ENCODE measurements around the gene FKBP4. TPM values are rescaled to one million over a fixed set of nuclear protein-coding genes. Genes with fewer than 3 reads are reported as not detected.

FKBP4 gene
- total and polyA plus RNA-seq, 2 of the 13 experiments (the other 11 are each of a cell fraction or from before 2014, with no cell fraction given) = 25.7 to 66.1 TPM

DNA sequence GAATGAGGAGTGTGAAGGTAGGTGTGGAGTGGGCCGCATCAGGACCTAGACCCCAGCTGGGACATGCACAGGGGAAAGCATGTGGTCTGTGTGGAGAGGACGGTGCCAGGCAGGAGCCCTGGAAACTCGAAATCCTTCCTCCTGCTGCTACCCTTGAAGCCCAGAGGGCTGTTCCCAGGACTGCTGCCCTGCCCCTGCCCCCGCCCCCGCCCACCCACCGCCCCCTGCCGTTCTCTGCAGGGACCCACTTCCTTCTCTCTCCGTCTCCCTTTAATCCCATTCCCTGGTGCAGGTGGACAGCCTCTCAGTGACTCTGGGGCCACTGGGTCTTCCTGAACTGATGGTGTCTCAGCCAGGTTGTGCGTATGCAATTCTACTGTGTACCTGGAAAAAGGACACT is 25.7 kb downstream of the FKBP4 start (continued):
- TF ChIP-seq ZXDC (CRISPR knock-in tag; IDR thresholded peaks at IDR 0.05) = no peak
- no peak for TF ChIP-seq MAF1 (CRISPR knock-in tag; IDR thresholded peaks at IDR 0.05; ENCODE audit: borderline replicate concordance)
- TF ChIP-seq JUNB (CRISPR knock-in tag; IDR thresholded peaks at IDR 0.05; ENCODE audit: borderline replicate concordance) = no peak
- TF ChIP-seq, protein P1, sequence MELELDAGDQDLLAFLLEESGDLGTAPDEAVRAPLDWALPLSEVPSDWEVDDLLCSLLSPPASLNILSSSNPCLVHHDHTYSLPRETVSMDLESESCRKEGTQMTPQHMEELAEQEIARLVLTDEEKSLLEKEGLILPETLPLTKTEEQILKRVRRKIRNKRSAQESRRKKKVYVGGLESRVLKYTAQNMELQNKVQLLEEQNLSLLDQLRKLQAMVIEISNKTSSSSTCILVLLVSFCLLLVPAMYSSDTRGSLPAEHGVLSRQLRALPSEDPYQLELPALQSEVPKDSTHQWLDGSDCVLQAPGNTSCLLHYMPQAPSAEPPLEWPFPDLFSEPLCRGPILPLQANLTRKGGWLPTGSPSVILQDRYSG (CRISPR knock-in tag; IDR thresholded peaks at IDR 0.05) = no peak
- no peak for TF ChIP-seq ZSCAN25 (CRISPR knock-in tag; IDR thresholded peaks at IDR 0.05)
- TF ChIP-seq ZMYM4 (CRISPR knock-in tag; IDR thresholded peaks at IDR 0.05) = no peak
- TF ChIP-seq YEATS2 (CRISPR knock-in tag; IDR thresholded peaks at IDR 0.05; ENCODE audit: borderline replicate concordance) = no peak
- no peak for TF ChIP-seq NCOA1 (CRISPR knock-in tag; IDR thresholded peaks at IDR 0.05)
- TF ChIP-seq ZNF577 (CRISPR knock-in tag; IDR thresholded peaks at IDR 0.05; ENCODE audit: borderline replicate concordance, low read depth) = no peak
- TF ChIP-seq, protein P2, sequence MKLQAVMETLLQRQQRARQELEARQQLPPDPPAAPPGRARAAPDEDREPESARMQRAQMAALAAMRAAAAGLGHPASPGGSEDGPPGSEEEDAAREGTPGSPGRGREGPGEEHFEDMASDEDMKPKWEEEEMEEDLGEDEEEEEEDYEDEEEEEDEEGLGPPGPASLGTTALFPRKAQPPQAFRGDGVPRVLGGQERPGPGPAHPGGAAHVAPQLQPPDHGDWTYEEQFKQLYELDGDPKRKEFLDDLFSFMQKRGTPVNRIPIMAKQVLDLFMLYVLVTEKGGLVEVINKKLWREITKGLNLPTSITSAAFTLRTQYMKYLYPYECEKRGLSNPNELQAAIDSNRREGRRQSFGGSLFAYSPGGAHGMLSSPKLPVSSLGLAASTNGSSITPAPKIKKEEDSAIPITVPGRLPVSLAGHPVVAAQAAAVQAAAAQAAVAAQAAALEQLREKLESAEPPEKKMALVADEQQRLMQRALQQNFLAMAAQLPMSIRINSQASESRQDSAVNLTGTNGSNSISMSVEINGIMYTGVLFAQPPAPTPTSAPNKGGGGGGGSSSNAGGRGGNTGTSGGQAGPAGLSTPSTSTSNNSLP (IDR thresholded peaks at IDR 0.05; ENCODE audit: low read depth, low read length) = no peak
- TF ChIP-seq, protein P3, sequence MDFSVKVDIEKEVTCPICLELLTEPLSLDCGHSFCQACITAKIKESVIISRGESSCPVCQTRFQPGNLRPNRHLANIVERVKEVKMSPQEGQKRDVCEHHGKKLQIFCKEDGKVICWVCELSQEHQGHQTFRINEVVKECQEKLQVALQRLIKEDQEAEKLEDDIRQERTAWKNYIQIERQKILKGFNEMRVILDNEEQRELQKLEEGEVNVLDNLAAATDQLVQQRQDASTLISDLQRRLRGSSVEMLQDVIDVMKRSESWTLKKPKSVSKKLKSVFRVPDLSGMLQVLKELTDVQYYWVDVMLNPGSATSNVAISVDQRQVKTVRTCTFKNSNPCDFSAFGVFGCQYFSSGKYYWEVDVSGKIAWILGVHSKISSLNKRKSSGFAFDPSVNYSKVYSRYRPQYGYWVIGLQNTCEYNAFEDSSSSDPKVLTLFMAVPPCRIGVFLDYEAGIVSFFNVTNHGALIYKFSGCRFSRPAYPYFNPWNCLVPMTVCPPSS (IDR thresholded peaks at IDR 0.05) = no peak

Measured in HepG2 (cell line).